Hindlimb muscle (tissue), 1 donor: ENCODE measurements around the gene MBNL2. TPM values are rescaled to one million over a fixed set of nuclear protein-coding genes. Genes with fewer than 3 reads are reported as not detected.

Experiments used
- DNase-seq: peaks from one replicate; pipeline ENCODE4 v3.0.0-alpha.2; 2013
- polyA plus RNA-seq: library from polyadenylated mRNA; unstranded; fragments of 120-200 nt; gene quantifications from one replicate; pipeline ENCODE4 v1.2.1, GENCODE V29; 2013; ENCODE audit not compliant: insufficient read length

MBNL2 gene
- polyA plus RNA-seq, 1 donor: 26.7 TPM

DNA sequence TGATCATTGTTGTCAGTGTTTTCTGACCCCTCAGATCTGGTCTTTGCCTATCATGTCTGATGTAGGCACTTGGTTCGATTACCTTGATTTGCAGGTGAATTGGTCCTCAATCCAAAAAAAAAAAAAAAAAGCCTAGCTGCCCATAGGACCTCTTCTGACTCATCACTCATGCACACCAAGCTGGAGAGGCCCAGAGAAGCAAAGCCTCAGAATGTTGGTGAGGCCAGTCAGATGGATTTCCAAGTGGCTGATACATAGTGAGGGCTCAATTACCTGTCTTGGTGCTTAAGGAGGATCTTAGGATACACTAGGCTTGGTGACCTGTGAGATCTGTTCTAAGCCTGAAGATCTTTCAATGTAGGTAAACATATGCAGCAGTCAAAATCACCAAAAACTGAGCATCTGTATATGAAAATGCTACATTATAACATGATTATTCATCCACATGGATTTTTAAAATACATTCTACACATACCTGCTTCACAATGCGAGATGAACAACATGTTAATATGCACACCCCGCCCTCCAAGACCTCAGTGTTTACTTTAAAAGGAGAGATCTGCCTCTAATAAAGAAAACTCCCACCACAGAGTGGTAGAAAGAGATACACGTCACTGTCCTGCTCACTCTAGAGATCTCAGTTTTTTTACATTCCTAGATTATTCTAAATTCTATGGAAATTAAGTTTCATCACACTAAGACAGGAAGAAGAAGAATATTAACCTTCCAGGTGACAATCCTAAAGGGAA lies 132.0 kb downstream of the MBNL2 start:
- no peak for DNase-seq

DNA sequence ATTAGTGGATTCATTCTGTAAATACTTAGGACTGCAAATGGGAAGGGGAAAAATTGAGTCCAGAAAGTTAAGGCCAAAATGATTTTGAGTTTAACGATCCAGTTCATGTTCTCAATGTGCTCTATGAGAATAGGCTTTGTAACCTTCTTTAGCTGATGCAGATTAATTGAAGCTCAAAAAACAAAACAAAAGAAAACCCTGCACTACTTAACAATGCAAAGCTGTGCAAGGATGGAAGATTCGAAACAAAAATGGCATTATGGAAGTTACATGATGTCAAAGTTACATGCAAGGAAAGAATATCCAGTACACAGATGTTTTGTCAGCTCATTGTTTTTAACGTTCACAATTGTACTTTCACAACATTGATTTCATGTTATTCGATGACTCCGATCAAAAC lies 132.7 kb downstream of the MBNL2 start:
- DNase-seq: no peak

DNA sequence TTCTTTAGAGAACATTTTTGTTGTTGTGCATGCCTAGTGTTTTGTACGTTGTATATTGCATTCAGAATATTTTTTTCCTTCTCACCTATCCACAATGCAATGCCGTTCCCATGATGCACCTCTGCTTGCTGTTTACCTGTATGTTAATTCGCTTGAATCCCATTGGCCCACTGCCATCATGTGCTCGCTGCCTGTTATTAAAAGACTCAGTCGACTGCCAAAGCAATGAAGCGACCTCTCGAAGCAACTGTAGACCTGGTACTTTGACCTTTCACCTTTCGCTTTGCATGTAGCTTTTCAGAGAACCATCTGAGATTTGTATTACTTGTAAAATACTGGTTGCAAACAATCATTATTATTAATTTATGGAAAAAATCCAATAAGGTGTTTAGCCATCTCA lies 134.5 kb downstream of the MBNL2 start:
- DNase-seq: no peak

DNA sequence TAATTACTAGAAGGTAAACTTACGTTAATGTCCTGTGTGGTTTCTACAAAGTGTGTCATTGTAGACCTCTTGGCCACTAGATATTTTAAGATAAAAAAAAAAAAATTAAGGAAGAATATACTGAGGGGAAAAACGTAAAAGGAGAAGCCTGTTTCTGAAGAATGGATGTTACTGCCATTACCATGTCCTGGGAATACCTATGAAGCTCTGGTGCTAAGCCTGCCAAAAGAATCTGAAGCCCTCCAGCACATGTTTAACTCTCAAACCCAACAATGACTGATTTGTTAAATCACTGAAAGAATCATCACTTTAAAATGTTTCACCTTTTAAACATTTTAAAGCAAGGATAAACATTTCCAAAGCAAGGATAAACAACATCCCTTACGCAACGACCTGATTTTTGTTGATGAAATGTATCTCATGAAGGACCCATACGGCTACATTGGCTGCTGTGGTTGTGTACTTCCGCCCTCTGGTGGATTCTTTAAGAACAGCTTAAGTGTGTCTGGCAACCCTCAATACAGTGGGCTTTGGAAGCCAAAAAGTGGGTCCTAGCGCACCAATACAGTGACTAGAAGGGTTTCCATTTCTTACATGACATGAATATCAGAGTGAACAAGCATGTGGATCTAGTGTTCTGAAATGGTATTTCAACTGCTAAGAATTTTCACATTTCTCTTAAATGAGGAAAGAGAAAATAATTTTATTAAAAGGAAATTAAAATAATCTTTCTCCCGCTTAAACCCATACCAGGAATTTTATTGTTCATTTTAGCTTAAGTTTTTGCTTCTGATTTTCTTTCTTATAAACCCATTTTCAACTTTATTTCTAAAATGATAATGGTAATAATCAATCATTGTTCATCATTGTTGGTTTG lies 137.3 kb downstream of the MBNL2 start:
- DNase-seq: peak; percentile 60

DNA sequence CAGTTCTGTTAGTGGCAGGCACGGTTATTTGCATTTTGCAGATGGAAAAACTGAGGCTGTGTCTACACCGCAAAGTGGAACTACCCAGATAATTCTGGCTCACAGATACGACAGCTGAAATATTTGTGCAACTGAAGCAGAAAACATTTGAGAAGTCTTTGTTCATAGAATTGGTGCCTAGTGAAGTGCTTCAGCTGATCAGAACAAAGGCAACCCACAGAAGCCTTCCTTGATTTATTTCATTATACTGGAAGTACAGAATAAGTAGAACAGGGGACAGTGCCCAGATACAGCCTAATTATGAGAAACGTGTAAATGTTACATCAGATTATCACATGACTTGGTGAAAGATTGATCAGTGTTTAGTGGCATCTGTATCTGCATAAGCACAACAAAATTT lies 138.5 kb downstream of the MBNL2 start:
- no peak for DNase-seq

DNA sequence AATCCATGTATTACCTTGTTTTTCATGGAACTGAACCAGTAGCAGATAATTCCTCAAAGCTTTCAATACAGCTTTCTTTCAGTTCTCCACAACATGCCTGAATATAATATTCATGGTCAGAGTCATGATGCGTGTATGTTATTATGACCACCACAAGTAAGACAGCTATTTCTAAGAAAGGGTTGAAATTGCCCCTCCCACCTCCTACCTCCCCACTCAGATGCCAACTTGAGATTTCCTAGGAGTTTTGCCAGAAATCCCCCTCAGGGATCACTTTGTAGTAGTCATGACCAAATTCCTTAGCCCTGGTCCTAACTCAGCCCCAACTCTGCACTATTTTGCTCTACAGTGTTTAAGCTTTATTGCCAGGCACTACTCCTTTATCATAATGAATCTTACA lies 141.9 kb downstream of the MBNL2 start:
- no peak for DNase-seq

DNA sequence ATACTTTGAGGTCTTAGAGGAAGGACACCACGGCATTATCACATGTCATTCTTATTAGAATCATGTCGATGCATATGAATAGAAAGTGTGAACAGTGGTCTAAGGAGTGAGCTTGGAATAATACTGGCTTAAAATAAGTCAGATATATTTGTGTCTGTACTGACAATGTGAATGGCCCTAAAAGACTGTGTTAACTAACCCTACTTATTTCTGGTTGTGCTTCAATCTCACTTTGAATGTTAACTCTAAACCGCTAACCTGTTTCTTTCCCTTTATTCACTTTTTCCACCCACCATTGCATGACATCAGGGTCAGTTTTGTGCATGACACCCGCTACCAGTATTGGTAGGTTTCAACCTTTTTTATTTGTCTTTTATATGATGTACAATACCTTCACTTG lies 142.7 kb downstream of the MBNL2 start:
- DNase-seq: no peak

DNA sequence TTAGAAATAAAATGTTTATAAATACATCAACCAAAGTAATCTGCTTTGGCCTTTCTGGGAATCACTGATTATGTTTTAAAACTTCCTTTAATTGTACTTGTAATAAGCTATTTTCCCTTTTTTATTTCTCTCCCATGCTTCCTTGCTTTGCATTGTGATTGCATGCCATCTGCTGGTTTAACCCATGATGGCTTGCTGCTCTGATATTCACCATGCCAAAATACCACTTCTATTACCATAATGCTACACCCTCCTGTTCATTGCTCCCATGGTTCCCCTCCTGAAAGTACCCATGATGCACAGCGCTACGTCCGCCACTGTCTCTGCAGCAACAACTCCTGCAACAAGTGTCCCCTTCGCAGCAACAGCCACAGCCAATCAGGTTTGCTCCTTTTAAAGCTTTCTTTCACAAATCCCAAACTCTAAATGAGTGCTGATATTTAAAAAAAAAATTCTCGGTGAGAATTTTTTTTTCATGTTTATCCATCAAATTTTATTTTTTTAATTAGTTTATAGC lies 144.1 kb downstream of the MBNL2 start:
- no peak for DNase-seq

DNA sequence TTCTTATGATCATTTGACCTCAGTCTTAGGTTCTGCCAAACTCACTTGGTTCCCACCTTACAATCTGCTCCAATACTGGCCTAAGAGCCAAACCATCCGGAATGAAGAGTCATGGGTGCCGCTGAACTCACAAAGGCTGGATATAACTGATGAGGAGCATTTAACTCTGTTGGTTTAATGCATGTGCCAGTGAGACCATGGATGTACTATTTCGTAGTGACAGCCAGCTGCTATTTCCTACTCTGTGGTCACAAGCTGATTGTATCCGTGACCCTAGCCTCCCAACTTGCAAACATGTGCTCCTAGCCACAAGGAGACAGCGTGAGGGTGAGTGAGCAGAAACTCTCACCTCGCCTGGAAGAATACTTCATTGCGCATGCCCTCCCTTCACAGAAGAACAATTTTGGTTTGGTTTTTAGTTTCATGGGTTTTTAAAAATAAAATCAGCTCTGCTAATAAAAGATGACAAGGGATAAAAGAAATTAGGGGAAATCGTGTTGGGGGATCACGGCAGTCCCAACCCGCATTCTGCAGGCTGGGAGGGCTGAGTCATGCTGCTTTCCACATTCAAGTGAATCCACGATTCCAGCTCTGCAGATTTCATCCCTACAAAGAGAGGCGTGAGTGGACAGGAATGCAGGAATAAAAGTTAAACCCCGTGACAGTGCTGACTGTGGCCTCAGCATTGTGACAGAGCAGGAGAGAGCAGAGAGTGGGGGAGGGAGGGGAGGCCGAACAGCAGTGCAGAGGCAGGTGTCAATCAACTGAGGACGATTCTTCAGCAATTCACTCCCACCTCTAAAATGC lies 145.1 kb downstream of the MBNL2 start:
- DNase-seq: no peak

DNA sequence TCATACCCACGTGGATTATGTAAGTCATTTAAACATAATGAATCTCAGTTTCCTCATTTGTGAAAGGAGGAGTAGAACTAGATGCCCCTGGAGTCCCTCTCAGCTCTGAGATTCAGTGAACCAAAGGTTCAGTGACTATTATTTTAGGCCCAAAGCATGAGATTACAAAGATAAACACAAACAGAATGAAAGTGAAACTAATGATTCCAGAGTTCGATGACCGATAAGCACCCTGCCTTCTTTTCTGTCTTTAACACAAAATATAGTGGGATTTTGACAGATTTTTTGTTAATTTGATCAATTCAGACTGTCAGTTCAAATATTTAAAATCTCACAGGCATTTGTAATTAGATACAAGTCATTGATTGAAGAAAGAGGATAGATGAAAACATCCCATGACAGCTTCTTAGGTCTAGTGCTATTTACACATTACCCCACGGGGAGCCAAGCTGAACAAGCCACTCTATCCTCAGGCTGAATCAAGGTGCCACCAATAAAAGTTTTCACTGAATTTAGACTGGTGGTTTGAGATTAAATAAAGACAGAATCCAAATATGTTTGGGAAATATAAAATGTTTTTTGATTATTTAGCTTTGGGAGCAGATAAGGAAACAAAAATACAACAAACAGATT lies 147.2 kb downstream of the MBNL2 start:
- DNase-seq: no peak

DNA sequence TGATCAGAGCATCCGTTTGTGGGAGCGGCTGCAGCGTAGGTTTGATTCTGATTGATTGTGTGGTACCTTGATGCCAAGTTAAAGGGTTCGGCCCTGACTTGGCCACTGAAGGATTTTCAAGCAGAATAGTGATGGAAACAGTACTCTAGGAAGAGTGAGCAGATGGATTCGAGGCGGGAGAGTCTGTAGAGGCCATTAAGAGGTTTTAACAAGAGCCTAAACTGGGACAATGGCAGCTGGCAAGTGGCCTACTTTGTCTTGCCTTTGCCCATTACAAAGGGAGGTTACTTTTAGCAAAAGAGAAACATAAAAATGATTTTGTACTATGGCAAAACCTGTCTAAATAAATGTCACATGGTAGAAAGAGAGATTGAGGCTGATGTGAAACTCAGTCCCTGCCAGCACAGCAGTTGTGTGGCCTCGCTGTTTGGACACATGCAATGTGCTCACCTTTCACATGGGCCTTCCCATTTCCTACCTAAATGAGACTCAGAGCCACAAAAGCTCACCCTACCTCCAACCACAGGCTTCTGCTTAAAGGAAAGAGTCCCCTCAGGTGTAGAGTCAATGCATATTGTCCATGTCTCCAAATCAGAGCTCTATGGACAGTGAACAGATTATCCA lies 149.5 kb downstream of the MBNL2 start:
- DNase-seq: no peak

DNA sequence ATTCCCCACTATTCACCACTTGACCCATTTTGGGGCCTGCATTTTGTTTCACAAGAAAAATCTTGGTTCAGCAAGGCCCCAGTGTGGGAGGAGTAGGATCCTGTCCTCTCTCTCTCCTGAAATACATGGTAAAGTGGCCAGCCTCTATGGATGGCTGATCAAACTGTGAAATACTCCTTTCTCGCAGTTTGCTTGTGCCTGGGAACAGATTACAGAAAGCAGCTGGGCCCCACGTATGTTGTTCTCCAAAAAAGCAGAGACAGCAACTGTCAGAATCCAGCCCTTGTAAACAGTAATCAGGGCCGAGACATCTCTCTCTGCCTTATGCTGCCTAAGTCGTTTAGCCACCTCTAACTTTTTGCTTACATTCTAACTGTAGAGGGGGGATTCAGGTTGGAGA lies 150.8 kb downstream of the MBNL2 start:
- DNase-seq: no peak

DNA sequence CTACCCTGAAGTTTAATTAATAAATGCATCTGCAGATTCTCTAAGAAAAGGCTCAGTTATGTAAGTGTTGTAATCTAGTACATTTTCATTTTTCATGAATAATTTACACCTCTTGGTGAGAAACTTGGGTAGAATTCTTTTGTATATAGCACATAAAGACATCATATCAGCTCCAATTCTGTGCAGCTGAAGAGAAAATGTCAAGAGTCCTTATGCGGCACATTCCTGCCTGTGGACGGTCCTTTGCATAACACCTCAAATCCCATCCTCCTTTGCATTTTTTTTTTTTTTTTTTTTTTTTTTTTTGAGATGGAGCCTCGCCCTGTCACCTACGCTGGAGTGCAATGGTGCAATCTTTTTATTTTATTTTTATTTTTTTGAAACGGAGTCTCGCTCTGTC lies 151.7 kb downstream of the MBNL2 start:
- no peak for DNase-seq

DNA sequence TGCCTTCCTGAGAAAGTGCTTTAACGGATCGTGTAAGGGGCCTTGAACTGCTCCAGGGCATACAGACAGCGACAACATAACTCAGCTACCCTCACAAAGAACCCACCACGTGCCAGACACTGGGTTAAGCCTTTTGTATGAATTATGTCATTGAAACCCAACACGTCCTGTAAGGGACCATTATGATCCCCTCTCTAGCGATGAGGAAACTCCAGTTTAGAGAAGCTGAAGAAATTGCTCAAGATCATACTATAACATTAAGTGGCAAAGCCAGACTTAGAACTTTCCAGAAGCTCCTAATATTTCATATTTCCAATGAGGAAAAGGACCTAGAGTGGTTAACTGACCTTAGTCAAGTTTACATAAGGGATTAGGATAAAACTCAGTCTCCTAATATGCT lies 154.8 kb downstream of the MBNL2 start:
- DNase-seq: no peak

DNA sequence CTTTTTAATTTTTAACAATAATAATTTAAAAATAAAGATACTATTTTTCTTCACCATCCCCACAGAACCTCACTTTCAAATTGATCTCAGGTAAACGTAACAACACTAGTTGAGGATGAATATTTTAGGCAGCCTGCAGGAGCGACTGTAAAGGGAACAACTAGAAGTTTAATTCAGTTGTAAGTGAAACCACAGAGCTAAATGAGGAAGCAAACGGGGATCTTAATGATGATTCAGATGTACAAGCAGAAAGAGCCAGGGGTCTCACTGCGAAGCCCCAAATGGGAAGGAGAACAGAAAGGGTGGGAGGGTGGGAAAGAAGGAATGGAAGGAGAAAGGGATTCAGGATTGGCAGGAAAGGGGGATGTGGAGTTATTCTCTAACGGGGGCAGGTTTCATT lies 157.3 kb downstream of the MBNL2 start:
- no peak for DNase-seq

DNA sequence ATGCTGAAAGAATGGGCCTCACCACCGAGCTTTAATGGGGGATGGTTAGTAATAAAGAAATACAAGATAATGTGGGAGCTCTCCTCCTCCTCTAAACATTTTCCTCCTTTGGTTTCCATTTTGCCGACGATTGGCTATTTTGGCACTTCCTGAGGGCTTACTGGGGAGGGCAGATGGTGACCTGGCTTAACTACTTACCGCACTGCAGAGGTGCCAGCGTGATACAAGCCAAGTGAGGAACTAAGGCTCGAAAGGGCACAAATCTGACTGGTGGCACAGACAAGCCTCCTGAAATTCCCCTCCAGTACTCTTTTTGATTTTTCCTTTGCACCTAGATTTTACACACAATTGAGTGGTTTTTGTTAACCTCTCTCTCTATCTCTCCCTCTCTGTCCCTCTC lies 158.6 kb downstream of the MBNL2 start:
- DNase-seq: no peak

DNA sequence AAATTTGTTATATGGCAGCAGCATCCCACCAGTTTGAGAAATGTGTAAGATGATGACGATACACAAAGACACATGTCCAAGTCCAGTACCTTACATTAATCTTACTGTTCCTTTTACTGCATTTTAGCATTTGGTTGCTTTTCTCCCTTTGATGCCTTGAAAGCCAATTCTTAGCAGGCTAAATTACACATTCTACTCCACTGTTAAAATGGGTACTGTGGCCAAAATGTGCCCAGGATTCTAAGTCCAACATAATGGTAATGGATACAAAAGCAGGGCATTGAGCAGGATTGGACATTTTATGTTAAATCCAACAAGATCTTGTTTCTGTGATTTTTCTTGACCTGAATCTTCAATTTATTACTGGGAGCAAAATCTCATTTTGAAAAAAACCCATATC lies 159.1 kb downstream of the MBNL2 start:
- DNase-seq: no peak

DNA sequence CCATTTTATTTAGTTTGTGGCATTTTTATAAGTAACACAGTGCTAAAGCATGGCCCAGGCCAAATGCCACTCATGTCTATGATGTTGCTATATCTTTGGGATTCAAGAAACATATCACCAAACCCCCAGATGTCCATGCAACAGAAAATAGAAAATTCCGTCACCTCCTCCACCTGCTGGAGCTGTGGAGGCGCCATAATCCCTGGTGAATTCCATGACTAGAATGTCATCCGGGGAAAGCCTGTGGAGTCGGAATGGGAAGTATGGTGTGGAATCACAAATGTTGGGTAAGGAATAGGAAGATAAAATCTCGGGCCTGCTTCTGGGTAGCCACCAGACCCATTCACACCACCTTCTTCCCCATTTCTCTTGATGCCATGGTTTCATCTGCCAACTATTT lies 160.1 kb downstream of the MBNL2 start:
- DNase-seq: no peak

DNA sequence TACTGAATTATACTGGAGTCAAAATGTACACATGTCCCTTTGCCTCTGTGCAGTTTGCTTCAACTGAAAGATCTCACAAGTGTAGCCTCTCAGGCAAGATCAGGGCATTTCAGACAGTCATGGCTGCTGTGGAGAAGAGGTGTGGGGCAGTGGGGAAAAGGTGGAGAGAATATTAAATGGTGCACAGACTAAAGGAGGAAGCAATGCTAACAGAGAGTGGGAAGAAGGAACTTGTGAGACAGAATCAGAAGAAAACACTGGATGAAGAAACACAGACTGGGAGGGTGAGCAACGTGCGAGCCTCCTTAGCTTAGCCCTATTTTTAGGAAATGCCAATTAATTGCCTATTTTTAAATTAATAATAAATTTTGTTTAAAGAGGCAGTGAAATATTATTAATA lies 162.2 kb downstream of the MBNL2 start:
- no peak for DNase-seq

DNA sequence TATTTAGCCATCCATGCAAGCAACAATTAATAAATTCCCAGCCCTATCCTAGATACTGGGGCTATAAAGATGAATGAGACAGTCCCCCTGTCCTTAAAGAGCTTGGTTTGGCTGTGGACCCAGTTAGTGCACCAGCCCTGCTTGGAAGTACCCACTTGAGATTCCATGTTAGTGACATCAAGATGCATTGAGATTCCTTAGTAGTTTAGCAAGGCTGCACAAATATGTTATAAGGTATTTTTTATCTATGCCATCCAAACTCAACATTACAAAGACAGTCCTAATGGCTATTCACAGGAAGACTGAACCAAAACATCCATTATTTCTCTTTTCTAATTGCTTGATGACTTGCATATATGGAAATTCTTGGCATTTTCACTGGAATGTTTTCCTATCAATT lies 163.0 kb downstream of the MBNL2 start:
- no peak for DNase-seq

DNA sequence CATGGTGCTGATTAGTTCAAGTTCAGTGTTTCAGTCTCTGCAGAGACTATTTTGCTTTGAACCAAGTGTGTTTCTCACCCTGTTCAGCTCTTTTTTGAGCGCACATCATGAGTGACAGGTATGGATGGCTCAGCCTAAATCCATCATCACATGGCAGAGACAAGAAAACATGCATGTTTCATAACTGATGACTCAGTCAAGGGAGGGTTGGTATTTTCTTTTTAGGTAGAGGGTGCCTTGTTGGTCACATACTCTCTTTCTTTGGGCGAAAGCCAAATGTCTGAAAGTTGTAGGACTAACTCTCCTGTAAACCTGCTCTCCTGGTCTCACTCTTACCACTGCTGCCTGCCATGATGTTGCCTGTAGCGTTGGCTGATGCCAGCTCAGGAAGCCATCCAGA lies 163.7 kb downstream of the MBNL2 start:
- no peak for DNase-seq
